CD14-positive monocyte (primary cell): Measurements from ENCODE around the gene MTMR1. TPM values are rescaled to one million over a fixed set of nuclear protein-coding genes. Genes with fewer than 3 reads are reported as not detected.

Experiments used
- DNase-seq, 3 donors: peaks; one replicate each; pipeline ENCODE4 v3.0.0-alpha.2; 2011 to 2022
- H2AFZ ChIP-seq: 2 replicates; pipeline ENCODE4 v1.6.0; 2012; ENCODE audit warnings: mild to moderate bottlenecking, low read depth, low read length, inconsistent platforms; ENCODE audit not compliant: insufficient read depth, poor library complexity, severe bottlenecking
- H3K27ac ChIP-seq, 2 donors: 1 replicate in 1 of 2; 2 replicates in 1 of 2; pipeline ENCODE4 v1.5.1; 2012 to 2013; ENCODE audit warnings: low read length in 2 of 2, control low read depth in 1 of 2, inconsistent platforms in 1 of 2, low read depth in 1 of 2, mild to moderate bottlenecking in 1 of 2
- H3K27me3 ChIP-seq, 2 donors: one replicate each; pipeline versions ENCODE4 v1.6.0 to v1.6.1; 2011 to 2013; ENCODE audit warnings: low read length in 2 of 2; ENCODE audit not compliant: control insufficient read depth in 2 of 2, insufficient read depth in 2 of 2
- H3K36me3 ChIP-seq, 2 donors: replicated peaks in 1 of 2; 1 replicate in 1 of 2; 2 replicates in 1 of 2; pipeline versions ENCODE4 v1.5.1 to v1.6.1; 2012 to 2013; ENCODE audit warnings: low read length in 2 of 2, control low read depth in 1 of 2, inconsistent platforms in 1 of 2, mild to moderate bottlenecking in 1 of 2; ENCODE audit not compliant: insufficient read depth in 2 of 2, control insufficient read depth in 1 of 2
- H3K4me1 ChIP-seq, 2 donors: 1 replicate in 1 of 2; 2 replicates in 1 of 2; pipeline versions ENCODE4 v1.5.1 to v1.6.1; 2012 to 2013; ENCODE audit warnings: low read length in 2 of 2, control low read depth in 1 of 2, inconsistent platforms in 1 of 2, mild to moderate bottlenecking in 1 of 2, moderate library complexity in 1 of 2; ENCODE audit not compliant: insufficient read depth in 2 of 2, control insufficient read depth in 1 of 2
- H3K4me2 ChIP-seq: replicated peaks from 2 replicates; pipeline ENCODE3; 2012; ENCODE audit warnings: low read length, moderate library complexity, mild to moderate bottlenecking; ENCODE audit not compliant: poor library complexity, severe bottlenecking; ENCODE audit errors: extremely low read depth
- H3K4me3 ChIP-seq, 3 experiments: fragments of 200-600 bp in 1 of 3; sonication (generic) in 1 of 3; replicated peaks in 1 of 3; 1 replicate in 2 of 3; 2 replicates in 1 of 3; pipeline ENCODE4 v1.5.1; 2011 to 2013; ENCODE audit warnings: low read length in 3 of 3, mild to moderate bottlenecking in 3 of 3, control low read depth in 2 of 3, low read depth in 2 of 3, inconsistent platforms in 1 of 3, moderate library complexity in 1 of 3
- H3K79me2 ChIP-seq: 2 replicates; pipeline ENCODE4 v1.6.0; 2012; ENCODE audit warnings: mild to moderate bottlenecking, control low read depth, inconsistent platforms, low read length, moderate library complexity; ENCODE audit not compliant: insufficient read depth
- H3K9ac ChIP-seq: 2 replicates; pipeline ENCODE4 v1.6.0; 2017; ENCODE audit warnings: low read length, mild to moderate bottlenecking; ENCODE audit not compliant: insufficient read depth, poor library complexity, severe bottlenecking
- H3K9me3 ChIP-seq, 2 donors: replicated peaks in 1 of 2; 1 replicate in 1 of 2; 2 replicates in 1 of 2; pipeline versions ENCODE4 v1.5.1 to v1.6.1; 2012 to 2013; ENCODE audit warnings: low read length in 2 of 2, control low read depth in 1 of 2; ENCODE audit not compliant: control insufficient read depth in 1 of 2, insufficient read depth in 1 of 2
- H4K20me1 ChIP-seq: 2 replicates; pipeline ENCODE4 v1.6.0; 2012; ENCODE audit warnings: mild to moderate bottlenecking, low read length, control low read depth, moderate library complexity; ENCODE audit not compliant: insufficient read depth
- H3K27ac Mint-ChIP-seq, 7 donors: one replicate each; pipeline ENCODE4 v1.8.0; 2020; ENCODE audit warnings: mild to moderate bottlenecking in 7 of 7, mixed read lengths in 7 of 7, moderate library complexity in 6 of 7, inconsistent platforms in 2 of 7
- H3K27me3 Mint-ChIP-seq, 3 donors: one replicate each; pipeline ENCODE4 v1.8.0; 2021 to 2022; ENCODE audit warnings: low read depth in 3 of 3, mild to moderate bottlenecking in 3 of 3, mixed read lengths in 3 of 3, moderate library complexity in 3 of 3, inconsistent platforms in 1 of 3
- H3K36me3 Mint-ChIP-seq, 2 donors: one replicate each; pipeline ENCODE4 v1.8.0; 2020; ENCODE audit warnings: mixed read lengths in 2 of 2, inconsistent platforms in 1 of 2, mild to moderate bottlenecking in 1 of 2
- H3K4me1 Mint-ChIP-seq: one replicate; pipeline ENCODE4 v1.8.0; 2020; ENCODE audit warnings: mild to moderate bottlenecking, mixed read lengths
- H3K4me3 Mint-ChIP-seq, 2 donors: one replicate each; pipeline ENCODE4 v1.8.0; 2020; ENCODE audit warnings: mild to moderate bottlenecking in 2 of 2, mixed read lengths in 2 of 2, moderate library complexity in 1 of 2
- H3K9me3 Mint-ChIP-seq, 7 donors: one replicate each; pipeline ENCODE4 v1.8.0; 2020 to 2022; ENCODE audit warnings: mixed read lengths in 7 of 7, mild to moderate bottlenecking in 6 of 7, moderate library complexity in 6 of 7, inconsistent platforms in 2 of 7
- WGBS: methylation state at CpG from one replicate; pipeline ENCODE4 v1.1.5; 2013; ENCODE audit warnings: missing lambda C conversion rate; ENCODE audit not compliant: insufficient coverage; 5-methylcytosine and 5-hydroxymethylcytosine counted together
- intact Hi-C, 2 donors: fragments of 100-400 bp; cut with micrococcal nuclease; formaldehyde crosslinking; loops; one replicate each; pipeline versions ENCODE4 v1.15.0 to v1.15.1; 2023
- polyA plus RNA-seq, 3 donors: library from polyadenylated mRNA; depleted of rRNA in 1 of 3; unstranded in 2 of 3; stranded (reverse) in 1 of 3; fragments of 300-500 nt in 2 of 3; fragments of >200 nt in 1 of 3; fragmentation: Illumina TruSeq in 2 of 3; gene quantifications; 1 replicate in 2 of 3; 2 replicates in 1 of 3; pipeline ENCODE4 v1.2.3, GENCODE V29; 2012 to 2021
- TF ChIP-seq, protein P1 (sequence below): fragments of 200-600 bp; IDR thresholded peaks from one replicate; pipeline ENCODE4 v1.8.0; 2022; ENCODE audit warnings: antibody characterized with exemption, mild to moderate bottlenecking

MTMR1 gene
- polyA plus RNA-seq, 3 donors = 5.8 to 16.6 (median 6.1) TPM

DNA sequence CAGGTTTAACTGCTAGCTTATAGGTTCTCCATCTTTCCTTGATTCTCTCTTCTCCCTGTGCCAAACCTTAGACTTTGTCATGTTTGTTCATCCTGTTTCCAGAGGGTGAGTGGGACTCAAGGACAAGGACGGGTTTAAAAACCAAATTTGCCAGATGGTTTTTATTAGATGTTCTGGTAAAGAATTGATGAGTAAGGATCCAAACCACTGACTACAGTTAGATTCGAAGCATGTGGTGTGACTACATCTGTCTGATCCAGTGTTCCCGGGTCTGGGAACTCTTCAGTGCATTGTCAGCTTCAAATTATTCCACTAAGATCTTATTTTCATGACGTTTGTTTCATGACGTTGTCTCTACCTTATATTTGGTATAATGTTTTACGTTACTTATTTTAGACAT lies 37.5 kb downstream of the MTMR1 start:
- TF ChIP-seq, protein P1, sequence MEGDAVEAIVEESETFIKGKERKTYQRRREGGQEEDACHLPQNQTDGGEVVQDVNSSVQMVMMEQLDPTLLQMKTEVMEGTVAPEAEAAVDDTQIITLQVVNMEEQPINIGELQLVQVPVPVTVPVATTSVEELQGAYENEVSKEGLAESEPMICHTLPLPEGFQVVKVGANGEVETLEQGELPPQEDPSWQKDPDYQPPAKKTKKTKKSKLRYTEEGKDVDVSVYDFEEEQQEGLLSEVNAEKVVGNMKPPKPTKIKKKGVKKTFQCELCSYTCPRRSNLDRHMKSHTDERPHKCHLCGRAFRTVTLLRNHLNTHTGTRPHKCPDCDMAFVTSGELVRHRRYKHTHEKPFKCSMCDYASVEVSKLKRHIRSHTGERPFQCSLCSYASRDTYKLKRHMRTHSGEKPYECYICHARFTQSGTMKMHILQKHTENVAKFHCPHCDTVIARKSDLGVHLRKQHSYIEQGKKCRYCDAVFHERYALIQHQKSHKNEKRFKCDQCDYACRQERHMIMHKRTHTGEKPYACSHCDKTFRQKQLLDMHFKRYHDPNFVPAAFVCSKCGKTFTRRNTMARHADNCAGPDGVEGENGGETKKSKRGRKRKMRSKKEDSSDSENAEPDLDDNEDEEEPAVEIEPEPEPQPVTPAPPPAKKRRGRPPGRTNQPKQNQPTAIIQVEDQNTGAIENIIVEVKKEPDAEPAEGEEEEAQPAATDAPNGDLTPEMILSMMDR = no peak
- H3K4me3 ChIP-seq = no peak overlapping the region
- no peak overlapping the region for H3K9ac ChIP-seq
- H2AFZ ChIP-seq = no peak overlapping the region
- H3K79me2 ChIP-seq = no peaks in the 10 kb centered on the region
- H3K9me3 ChIP-seq = no peaks in the 10 kb centered on the region
- H3K36me3 ChIP-seq = peaks cover 40 to 89% of the 10 kb centered on the region in 2 donors
- no peak overlapping the region for H3K27ac Mint-ChIP-seq
- no peak overlapping the region for H3K4me3 Mint-ChIP-seq
- WGBS = no CpG with 5 or more reads among the region's 6 CpGs
- H3K4me1 Mint-ChIP-seq = peaks cover 6% of the 10 kb centered on the region
- H4K20me1 ChIP-seq = no peaks in the 10 kb centered on the region
- H3K27ac ChIP-seq = no peak overlapping the region
- peaks cover 52 to 61% of the 10 kb centered on the region in 2 donors for H3K36me3 Mint-ChIP-seq
- H3K9me3 Mint-ChIP-seq = peaks cover 0 to 1% (median 0%) of the 10 kb centered on the region in 7 donors
- no peak for DNase-seq
- peaks cover 0 to 8% (median 0%) of the 10 kb centered on the region in 3 donors for H3K27me3 Mint-ChIP-seq
- H3K4me2 ChIP-seq = no peak overlapping the region
- H3K27me3 ChIP-seq = no peaks in the 10 kb centered on the region
- intact Hi-C loops = no loop called here
- H3K4me1 ChIP-seq = peaks cover 0 to 1% of the 10 kb centered on the region in 2 donors

DNA sequence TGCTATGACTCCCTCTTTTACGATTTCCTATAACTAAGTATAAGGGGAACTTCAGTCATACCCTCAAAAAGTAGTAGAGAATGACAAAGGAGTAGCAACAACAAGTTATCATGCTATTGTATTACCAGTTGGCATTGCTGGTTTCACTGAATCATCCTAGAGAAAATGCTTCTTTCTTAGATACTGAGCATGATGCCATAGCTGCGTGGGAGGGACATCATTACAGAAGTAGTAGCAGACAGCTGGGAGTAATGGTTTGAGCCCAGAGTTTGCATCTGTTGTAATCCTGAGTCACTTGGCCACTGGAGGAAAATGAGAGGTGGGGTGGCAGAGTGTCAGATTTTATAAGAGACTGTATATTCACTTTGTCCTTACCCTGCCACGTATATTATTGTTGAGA lies 38.6 kb downstream of the MTMR1 start:
- H3K36me3 ChIP-seq = peaks cover 37 to 80% of the 10 kb centered on the region in 2 donors
- H3K27me3 Mint-ChIP-seq = peaks cover 0 to 8% (median 0%) of the 10 kb centered on the region in 3 donors
- H3K36me3 Mint-ChIP-seq = peaks cover 50 to 52% of the 10 kb centered on the region in 2 donors
- peaks cover 0 to 10% of the 10 kb centered on the region in 2 donors for H3K4me1 ChIP-seq
- DNase-seq = no peak
- no peak overlapping the region for H2AFZ ChIP-seq
- no peak overlapping the region for H3K9ac ChIP-seq
- intact Hi-C loops = no loop called here
- peaks cover 0 to 1% (median 0%) of the 10 kb centered on the region in 7 donors for H3K9me3 Mint-ChIP-seq
- H3K9me3 ChIP-seq = no peaks in the 10 kb centered on the region
- H3K27ac ChIP-seq = no peak overlapping the region
- no peak overlapping the region for H3K4me2 ChIP-seq
- no peak overlapping the region for H3K4me3 ChIP-seq
- H4K20me1 ChIP-seq = no peaks in the 10 kb centered on the region
- no peak overlapping the region for H3K27ac Mint-ChIP-seq
- peaks cover 10% of the 10 kb centered on the region for H3K4me1 Mint-ChIP-seq
- no peak overlapping the region for H3K4me3 Mint-ChIP-seq
- TF ChIP-seq, protein P1 = no peak
- H3K79me2 ChIP-seq = no peaks in the 10 kb centered on the region
- no CpG with 5 or more reads among the region's 3 CpGs for WGBS
- H3K27me3 ChIP-seq = no peaks in the 10 kb centered on the region
